ES-I3 (cell line): ENCODE measurements around the gene ACBD6.
A peak's percentile ranks its signal among the peaks of the same experiment; 100 is the strongest.
"Not testable (repeated sequence)": the region's sequence is repeated elsewhere in the genome, so short reads cannot be mapped to it uniquely, and the experiment has no call there.

Experiments
- H3K36me3 ChIP-seq: 2 replicates; pipeline ENCODE4 v1.6.1; 2013; ENCODE audit warnings: mild to moderate bottlenecking, low read length, control low read depth, moderate library complexity; ENCODE audit not compliant: insufficient read depth
- H3K4me1 ChIP-seq: 2 replicates; pipeline ENCODE4 v1.6.1; 2013; ENCODE audit warnings: mild to moderate bottlenecking, control low read depth, low read length; ENCODE audit not compliant: insufficient read depth
- H3K9ac ChIP-seq: 2 replicates; pipeline ENCODE4 v1.6.1; 2013; ENCODE audit warnings: low read depth, mild to moderate bottlenecking, low read length, moderate library complexity
- H3K9me3 ChIP-seq: 2 replicates; pipeline ENCODE4 v1.6.1; 2013; ENCODE audit warnings: mild to moderate bottlenecking, low read length, moderate library complexity; ENCODE audit not compliant: control insufficient read depth, insufficient read depth

ACBD6 gene, protein sequence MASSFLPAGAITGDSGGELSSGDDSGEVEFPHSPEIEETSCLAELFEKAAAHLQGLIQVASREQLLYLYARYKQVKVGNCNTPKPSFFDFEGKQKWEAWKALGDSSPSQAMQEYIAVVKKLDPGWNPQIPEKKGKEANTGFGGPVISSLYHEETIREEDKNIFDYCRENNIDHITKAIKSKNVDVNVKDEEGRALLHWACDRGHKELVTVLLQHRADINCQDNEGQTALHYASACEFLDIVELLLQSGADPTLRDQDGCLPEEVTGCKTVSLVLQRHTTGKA

DNA sequence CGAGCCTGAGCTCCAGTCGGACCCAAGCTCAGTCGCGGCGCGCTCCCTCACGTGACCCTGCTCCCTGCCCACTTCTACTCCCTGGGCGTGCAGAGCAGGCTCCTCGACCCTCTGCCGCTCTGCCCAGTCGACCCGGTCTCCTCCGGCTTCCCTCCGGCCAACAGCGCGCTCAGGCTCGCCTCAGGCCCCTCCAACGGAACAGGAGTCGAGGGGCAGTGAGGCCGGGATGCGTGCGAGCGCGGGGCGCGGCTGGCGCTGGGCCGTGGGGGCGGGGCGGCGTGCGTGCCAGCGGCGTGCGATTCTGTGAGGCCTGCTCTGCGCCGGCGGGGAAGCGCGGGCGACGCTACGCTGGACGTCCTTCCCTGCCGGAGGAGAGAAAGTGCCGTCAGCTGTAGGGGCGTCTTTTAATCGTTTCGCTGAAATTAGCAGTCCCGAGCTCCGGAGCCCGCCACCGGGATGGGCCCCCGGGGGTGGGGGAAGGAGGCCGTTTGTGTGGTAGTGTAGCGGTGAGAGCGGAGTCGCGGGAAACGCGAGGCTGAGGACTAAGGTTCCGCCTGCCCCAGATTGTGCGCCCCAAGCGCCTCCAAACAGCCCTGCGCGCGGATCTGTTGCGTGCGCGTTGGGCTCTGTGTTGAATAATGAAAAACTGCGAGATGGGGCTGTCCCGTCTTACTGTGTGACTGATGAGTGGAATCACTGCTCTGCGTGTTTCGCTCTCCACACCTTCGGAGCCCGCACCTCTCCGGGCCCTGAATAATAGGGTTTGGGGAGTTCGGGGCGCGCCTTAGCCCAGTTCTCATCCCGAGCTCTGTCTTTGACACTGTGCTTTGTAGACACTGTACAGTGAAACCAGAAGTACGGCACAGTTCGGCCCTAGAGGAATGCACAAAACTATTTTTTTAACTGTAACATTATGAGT is at the start of gene ACBD6:
ACBD6 (minus strand) TSS at position 217 of the 919 bp plus-strand sequence. CDS start 311 bp downstream, outside the sequence.
- Histone ChIP-seq H3K36me3 (no peaks in the 10 kb centered on the region), H3K9ac (peak within 1 kb of the TSS; percentile 88), H3K9me3 (no peaks in the 10 kb centered on the region), H3K4me1 (no peaks in the 10 kb centered on the region; the same call in 1 of the 2 replicates)

DNA sequence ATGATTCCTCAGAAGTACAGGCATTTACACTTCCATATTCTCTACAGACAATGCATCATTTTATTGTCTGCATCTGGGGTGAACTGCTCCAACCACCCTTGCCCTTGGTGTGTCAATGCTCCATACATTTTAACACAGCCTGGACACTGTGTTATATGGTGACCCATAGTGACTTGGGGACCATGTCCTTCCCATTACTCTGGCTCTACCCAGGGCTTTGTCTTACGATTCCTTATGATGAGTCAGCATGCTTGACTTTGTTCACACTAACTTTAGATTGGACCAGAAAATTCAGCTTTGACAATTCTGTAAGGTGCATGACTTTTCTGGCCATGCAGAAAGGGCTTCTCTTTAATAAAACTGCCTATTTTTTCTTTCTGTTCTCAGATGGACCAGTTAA is 49.6 kb upstream of the ACBD6 start:
- Histone ChIP-seq H3K9me3 (no peaks in the 10 kb centered on the region), H3K36me3 (no peaks in the 10 kb centered on the region), H3K4me1 (no peaks in the 10 kb centered on the region), H3K9ac (no peak overlapping the region)

DNA sequence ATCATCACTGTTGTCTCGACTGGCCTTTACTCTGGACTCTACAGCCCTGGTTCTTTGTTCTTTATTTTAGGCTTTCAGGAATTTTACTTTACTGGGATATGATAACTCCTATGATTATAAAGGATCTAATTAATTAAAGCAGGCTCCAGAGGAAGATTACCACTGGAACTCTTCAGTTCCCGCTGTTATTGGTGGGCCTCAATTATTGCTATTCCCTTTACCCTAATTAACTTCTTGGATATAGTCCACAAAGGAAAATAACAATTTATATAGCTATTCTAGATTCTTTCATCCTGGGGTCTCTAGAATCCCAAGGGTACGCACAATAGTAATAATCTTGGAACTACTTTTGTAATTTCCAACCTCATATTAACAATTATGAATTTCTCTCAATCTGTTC is 47.9 kb upstream of the ACBD6 start:
- H3K9me3 ChIP-seq: no peaks in the 10 kb centered on the region
- H3K36me3 ChIP-seq: no peaks in the 10 kb centered on the region
- H3K9ac ChIP-seq: no peak overlapping the region

GRCh38 chr1:180549770-180550169 is 47.4 kb upstream of the ACBD6 start:
- H3K9ac ChIP-seq, H3K9me3 ChIP-seq, H3K4me1 ChIP-seq, H3K36me3 ChIP-seq: not testable (repeated sequence)

More for the DNA sequence above, 47.9 kb upstream of the ACBD6 start:
- H3K4me1 ChIP-seq: no peaks in the 10 kb centered on the region

GRCh38 chr1:180548686-180549317 is 46.4 kb upstream of the ACBD6 start:
- Histone ChIP-seq H3K4me1 (no peaks in the 10 kb centered on the region), H3K36me3 (no peaks in the 10 kb centered on the region), H3K9ac (no peak overlapping the region), H3K9me3 (no peaks in the 10 kb centered on the region)

- no peaks in the 10 kb centered on the region for H3K9me3 ChIP-seq
- no peak overlapping the region for H3K9ac ChIP-seq
- no peaks in the 10 kb centered on the region for H3K36me3 ChIP-seq
- H3K4me1 ChIP-seq: peaks cover 8% of the 10 kb centered on the region
Measured at GRCh38 chr1:180545991-180546390, 43.6 kb upstream of the ACBD6 start.

- Histone ChIP-seq H3K9ac (no peak overlapping the region), H3K36me3 (no peaks in the 10 kb centered on the region), H3K4me1 (peaks cover 8% of the 10 kb centered on the region), H3K9me3 (no peaks in the 10 kb centered on the region)
Measured at GRCh38 chr1:180544050-180544449, 41.7 kb upstream of the ACBD6 start.

GRCh38 chr1:180542838-180543145 is 40.4 kb upstream of the ACBD6 start:
- H3K9ac ChIP-seq: no peak overlapping the region
- peaks cover 8% of the 10 kb centered on the region for H3K4me1 ChIP-seq
- H3K36me3 ChIP-seq: no peaks in the 10 kb centered on the region
- H3K9me3 ChIP-seq: no peaks in the 10 kb centered on the region

DNA sequence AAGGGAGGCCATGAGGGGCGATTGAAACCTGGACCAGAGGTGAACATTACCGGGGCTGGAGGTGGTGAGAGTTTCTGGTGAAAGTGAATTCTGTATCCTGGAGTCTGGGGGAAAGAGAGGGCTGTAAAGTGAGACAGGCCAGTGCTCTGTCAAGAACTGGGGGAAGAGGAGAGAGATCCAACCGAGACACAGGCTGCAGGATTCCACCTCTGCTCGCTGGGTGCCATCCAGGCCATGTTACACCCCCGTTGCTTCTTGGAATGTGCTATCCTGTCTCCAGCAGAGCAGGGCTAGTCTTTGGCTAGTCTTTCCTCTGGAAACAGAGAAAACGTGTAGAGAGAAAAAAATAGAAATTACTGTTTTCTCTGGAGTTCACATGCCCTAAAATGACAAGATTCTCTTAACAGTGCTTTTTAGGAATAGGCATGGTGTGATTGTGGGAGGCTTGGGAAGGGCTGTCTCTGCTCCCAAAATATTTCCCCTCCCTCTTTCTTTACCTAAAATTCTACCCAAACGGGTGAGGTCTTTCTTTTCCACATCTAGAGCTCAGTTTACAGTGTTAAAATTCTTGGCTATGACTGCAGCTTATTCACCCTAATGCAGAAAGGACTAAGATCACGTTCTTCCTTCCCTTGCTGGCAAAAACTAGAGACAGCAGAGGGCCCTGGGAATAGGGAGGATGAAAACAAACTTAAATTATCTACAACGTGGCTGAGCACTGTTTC is 39.9 kb upstream of the ACBD6 start:
- Histone ChIP-seq H3K4me1 (peaks cover 8% of the 10 kb centered on the region), H3K9ac (no peak overlapping the region), H3K9me3 (no peaks in the 10 kb centered on the region), H3K36me3 (no peaks in the 10 kb centered on the region)

DNA sequence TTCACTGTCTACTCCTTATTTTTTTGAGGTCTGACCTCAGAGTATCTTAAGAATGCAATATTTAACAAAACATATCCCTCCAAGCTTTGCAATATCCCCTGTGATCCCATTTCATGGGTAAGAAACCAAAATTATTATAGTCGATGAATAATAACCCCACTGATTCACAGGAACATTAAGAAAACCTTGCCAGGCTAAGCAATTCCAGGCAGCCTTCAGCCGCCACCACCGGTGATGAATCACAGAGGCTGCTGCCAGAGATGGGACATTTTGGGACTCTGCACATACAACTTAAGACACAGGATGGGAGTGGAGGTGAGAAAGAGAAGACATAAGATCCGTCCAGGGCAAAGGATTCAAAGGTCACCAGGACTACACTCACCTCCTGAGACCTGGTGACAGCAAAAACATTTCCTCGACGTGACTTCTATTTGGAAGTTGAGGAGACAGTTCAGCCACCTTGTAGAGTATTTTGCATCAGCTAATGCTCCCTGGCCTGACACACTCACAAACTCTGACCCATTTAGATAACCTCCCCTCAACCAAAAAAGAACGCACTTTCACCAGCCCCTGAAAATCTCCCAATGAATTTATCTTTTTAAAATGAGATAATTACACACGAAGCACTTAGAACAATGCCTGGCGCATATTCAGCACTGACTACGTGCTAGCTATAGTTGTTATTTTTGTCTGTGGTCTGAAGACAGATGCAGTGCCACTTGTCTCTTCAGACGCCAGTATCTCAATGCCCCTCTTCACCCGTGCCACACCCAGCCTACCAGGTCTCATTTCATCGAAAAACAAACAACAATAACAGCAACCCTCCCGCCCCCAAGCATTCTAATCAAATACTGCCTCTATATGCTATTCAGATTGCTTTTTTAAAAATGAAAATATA is 38.6 kb upstream of the ACBD6 start:
- peaks cover 8% of the 10 kb centered on the region for H3K4me1 ChIP-seq
- no peak overlapping the region for H3K9ac ChIP-seq
- no peaks in the 10 kb centered on the region for H3K36me3 ChIP-seq
- no peaks in the 10 kb centered on the region for H3K9me3 ChIP-seq

GRCh38 chr1:180539136-180539535 is 36.8 kb upstream of the ACBD6 start:
- Histone ChIP-seq H3K4me1 (peaks cover 8% of the 10 kb centered on the region), H3K36me3 (no peaks in the 10 kb centered on the region), H3K9ac (no peak overlapping the region), H3K9me3 (no peaks in the 10 kb centered on the region)

DNA sequence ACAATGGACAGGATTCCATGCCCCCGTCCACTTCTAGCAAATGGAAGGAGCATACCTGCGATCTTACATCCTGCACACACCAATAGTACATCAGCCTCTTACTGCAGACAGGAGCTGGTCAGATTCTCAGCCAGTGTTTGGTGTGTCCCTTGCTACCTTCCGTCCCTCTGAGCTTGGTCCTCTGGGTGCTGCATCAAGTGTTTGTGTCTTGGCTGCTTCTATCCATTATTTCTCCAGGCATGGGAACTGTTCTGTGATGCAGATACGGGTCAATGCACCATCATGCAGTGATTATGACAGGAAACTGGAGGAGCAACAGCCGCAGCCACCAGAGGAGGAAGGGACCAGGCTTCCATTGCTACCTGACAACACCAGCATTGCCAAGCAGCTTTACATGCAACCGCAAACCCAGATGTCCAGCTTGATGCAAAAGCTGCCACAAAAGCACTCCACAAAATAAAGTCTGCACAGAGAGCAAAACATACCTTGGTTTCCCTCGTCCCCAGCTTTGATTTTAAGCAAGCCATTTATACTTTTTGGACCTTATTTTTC is 34.5 kb upstream of the ACBD6 start:
- Histone ChIP-seq H3K36me3 (no peaks in the 10 kb centered on the region), H3K9ac (no peak overlapping the region; the same call in 1 of the 2 replicates)

DNA sequence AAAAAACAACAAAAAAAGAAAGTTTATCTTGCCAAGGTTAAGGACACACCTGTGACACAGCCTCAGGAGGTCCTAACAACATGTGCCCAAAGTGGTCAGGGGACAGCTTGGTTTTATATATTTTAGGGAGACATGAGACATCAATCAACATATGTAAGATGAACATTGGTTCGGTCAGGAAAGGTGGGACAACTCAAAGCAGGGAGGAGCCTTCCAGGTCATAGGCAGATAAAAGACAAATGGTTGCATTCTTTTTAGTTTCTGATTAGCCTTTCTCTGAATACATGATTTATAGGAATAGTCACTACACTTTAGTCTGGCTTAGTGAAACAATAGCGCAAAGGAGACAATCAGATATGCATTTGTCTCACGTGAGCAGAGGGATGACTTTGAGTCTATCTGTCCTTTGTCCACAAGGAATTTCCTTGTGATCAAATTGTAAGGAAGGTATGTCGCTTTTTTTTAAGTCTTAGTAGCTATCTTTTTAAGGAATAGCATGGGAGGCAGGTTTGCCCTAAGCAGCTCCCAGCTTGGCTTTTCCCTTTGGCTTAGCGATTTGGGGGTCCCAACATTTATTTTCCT is 33.1 kb upstream of the ACBD6 start:
- H3K9me3 ChIP-seq: no peaks in the 10 kb centered on the region
- H3K9ac ChIP-seq: no peak overlapping the region
- H3K4me1 ChIP-seq: peaks cover under 1% of the 10 kb centered on the region; the same call in 1 of the 2 replicates
- no peaks in the 10 kb centered on the region for H3K36me3 ChIP-seq

More for the DNA sequence above, 34.5 kb upstream of the ACBD6 start:
- Histone ChIP-seq H3K4me1 (no peaks in the 10 kb centered on the region), H3K9me3 (no peaks in the 10 kb centered on the region)
